A673 (cell line): ENCODE results near the gene GGNBP2. TPM values are rescaled to one million over a fixed set of nuclear protein-coding genes. Genes with fewer than 3 reads are reported as not detected.

Experiments
- BruUV-seq: library from RNA; stranded (reverse); fragments of 400-500 nt; replicated peaks from 2 replicates; lab custom pipeline; 2021; lab: Mats Ljungman, UMichigan
- CTCF ChIA-PET: fragments of 300-600 bp; sonication (Branson Sonifier 250); formaldehyde crosslinking; loops from one replicate; lab custom pipeline; 2022; ENCODE audit warnings: antibody characterized with exemption; lab: Charles Lee
- POLR2A ChIA-PET: fragments of 300-600 bp; sonication (Branson Sonifier 250); formaldehyde crosslinking; loops from one replicate; lab custom pipeline; 2022; ENCODE audit warnings: antibody characterized with exemption; ENCODE audit not compliant: low non-redundant PET; lab: Charles Lee
- DNase-seq: peaks from one replicate; pipeline ENCODE4 v3.0.0-alpha.2; 2015; ENCODE audit warnings: low spot score
- H3K27ac ChIP-seq: fragments of 200-600 bp; sonication (generic); 2 replicates; pipeline ENCODE4 v1.5.1; 2016; ENCODE audit warnings: mixed run types, low read depth, mild to moderate bottlenecking, mixed read lengths, antibody characterized with exemption, low read length; ENCODE audit not compliant: poor library complexity, severe bottlenecking
- H3K27me3 ChIP-seq: fragments of 200-600 bp; sonication (generic); replicated peaks from 2 replicates; pipeline ENCODE4 v1.6.1; 2017; ENCODE audit warnings: mixed run types, low read depth, mild to moderate bottlenecking, mixed read lengths, antibody characterized with exemption, low read length; ENCODE audit not compliant: insufficient read depth, poor library complexity
- H3K36me3 ChIP-seq: fragments of 200-600 bp; sonication (generic); 2 replicates; pipeline ENCODE4 v1.6.1; 2016; ENCODE audit warnings: mixed run types, mild to moderate bottlenecking, mixed read lengths, antibody characterized with exemption, low read length; ENCODE audit not compliant: insufficient read depth, poor library complexity, severe bottlenecking
- H3K4me1 ChIP-seq: fragments of 200-600 bp; sonication (generic); 2 replicates; pipeline ENCODE4 v1.6.1; 2017; ENCODE audit warnings: mixed run types, mild to moderate bottlenecking, mixed read lengths, antibody characterized with exemption, low read length; ENCODE audit not compliant: insufficient read depth, poor library complexity, severe bottlenecking
- H3K4me3 ChIP-seq: fragments of 200-600 bp; sonication (generic); 2 replicates; pipeline ENCODE4 v1.5.1; 2016; ENCODE audit warnings: low read depth, mixed run types, mild to moderate bottlenecking, mixed read lengths, low read length; ENCODE audit not compliant: poor library complexity, severe bottlenecking
- H3K9me3 ChIP-seq: fragments of 200-600 bp; sonication (generic); 2 replicates; pipeline ENCODE4 v1.6.1; 2016; ENCODE audit warnings: mixed run types, low read depth, mild to moderate bottlenecking, mixed read lengths, antibody characterized with exemption, low read length; ENCODE audit not compliant: poor library complexity, severe bottlenecking
- EZH2 ChIP-seq: fragments of 200-600 bp; sonication (generic); IDR thresholded peaks from 2 replicates; pipeline ENCODE4 v1.6.1; 2017; ENCODE audit warnings: borderline replicate concordance, low read depth, mild to moderate bottlenecking, mixed read lengths, antibody characterized with exemption, low read length; ENCODE audit not compliant: poor library complexity, severe bottlenecking
- intact Hi-C: fragments of 100-400 bp; cut with micrococcal nuclease; formaldehyde crosslinking; loops from one replicate; pipeline ENCODE4 v1.10.0; 2022; ENCODE audit not compliant: unreplicated experiment
- total RNA-seq: library from RNA; stranded (reverse); gene quantifications from 2 replicates; pipeline ENCODE4 v1.2.3, GENCODE V29; 2021
- TF ChIP-seq, protein P1 (sequence below): fragments of 300-800, 200-600 bp; sonication (generic); conservative IDR thresholded peaks from 2 replicates; pipeline ENCODE4 v1.5.1; 2017; ENCODE audit warnings: low read depth, mild to moderate bottlenecking, antibody characterized with exemption, low read length, moderate library complexity, mixed read lengths

GGNBP2 gene
- total RNA-seq, 1 experiment from 2014 or later = 50.4 TPM

DNA sequence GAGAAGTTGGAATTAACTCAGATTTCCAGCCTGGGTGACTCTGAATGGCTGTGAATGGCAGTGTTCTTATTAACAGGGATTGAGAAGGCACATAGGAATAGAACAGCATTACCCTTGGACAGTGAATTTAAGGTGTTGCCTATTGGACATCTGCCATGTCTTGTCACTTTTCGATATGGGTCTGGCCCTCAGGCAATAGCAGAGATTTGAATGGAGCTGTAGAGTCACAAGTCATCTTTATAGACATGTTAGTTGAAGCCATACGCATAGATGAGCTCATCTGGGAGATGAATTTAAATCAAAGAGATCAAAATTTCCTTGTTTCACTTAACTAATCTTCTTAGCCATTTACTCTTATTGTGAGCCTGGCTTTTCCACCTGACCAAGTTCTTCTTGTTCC is 32.1 kb downstream of the GGNBP2 start:
- no peaks in the 10 kb centered on the region for H3K27me3 ChIP-seq
- intact Hi-C loops = no loop called here
- BruUV-seq = no TSS peak
- H3K4me3 ChIP-seq = no peak overlapping the region
- H3K4me1 ChIP-seq = no peaks in the 10 kb centered on the region
- no peak overlapping the region for H3K27ac ChIP-seq
- DNase-seq = no peak
- H3K36me3 ChIP-seq = peaks cover 7% of the 10 kb centered on the region
- POLR2A ChIA-PET = no interaction called here
- CTCF ChIA-PET = no interaction called here
- TF ChIP-seq, protein P1, sequence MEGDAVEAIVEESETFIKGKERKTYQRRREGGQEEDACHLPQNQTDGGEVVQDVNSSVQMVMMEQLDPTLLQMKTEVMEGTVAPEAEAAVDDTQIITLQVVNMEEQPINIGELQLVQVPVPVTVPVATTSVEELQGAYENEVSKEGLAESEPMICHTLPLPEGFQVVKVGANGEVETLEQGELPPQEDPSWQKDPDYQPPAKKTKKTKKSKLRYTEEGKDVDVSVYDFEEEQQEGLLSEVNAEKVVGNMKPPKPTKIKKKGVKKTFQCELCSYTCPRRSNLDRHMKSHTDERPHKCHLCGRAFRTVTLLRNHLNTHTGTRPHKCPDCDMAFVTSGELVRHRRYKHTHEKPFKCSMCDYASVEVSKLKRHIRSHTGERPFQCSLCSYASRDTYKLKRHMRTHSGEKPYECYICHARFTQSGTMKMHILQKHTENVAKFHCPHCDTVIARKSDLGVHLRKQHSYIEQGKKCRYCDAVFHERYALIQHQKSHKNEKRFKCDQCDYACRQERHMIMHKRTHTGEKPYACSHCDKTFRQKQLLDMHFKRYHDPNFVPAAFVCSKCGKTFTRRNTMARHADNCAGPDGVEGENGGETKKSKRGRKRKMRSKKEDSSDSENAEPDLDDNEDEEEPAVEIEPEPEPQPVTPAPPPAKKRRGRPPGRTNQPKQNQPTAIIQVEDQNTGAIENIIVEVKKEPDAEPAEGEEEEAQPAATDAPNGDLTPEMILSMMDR = no peak
- no peak for TF ChIP-seq EZH2
- H3K9me3 ChIP-seq = no peaks in the 10 kb centered on the region

DNA sequence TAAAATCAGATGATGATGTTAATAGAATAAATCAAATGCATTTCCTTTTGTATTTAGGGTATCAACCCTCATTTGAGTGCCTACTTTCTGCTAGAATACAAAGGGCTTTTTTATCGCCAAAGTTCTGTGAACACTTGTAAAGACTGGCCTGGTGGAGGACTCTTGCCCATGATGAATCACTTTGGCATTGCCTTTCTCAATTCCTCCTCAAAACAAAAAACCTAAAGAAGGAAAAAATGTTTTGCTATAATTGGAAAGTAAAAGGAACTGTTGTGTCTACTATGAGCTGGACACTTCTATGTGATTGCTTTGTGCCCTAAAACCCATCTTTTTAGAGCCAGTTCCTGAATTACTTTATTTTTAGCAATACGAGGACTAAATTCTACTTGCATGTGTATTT is 34.0 kb downstream of the GGNBP2 start:
- Histone ChIP-seq H3K36me3 (peaks cover 7% of the 10 kb centered on the region), H3K27ac (no peak overlapping the region), H3K4me3 (no peak overlapping the region), H3K9me3 (no peaks in the 10 kb centered on the region), H3K27me3 (no peaks in the 10 kb centered on the region), H3K4me1 (no peaks in the 10 kb centered on the region)
- POLR2A ChIA-PET = no interaction called here
- CTCF ChIA-PET = no interaction called here
- intact Hi-C loops = no loop called here
- TF ChIP-seq EZH2 = no peak
- TF ChIP-seq, protein P1 = no peak
- BruUV-seq = no TSS peak
- no peak for DNase-seq

DNA sequence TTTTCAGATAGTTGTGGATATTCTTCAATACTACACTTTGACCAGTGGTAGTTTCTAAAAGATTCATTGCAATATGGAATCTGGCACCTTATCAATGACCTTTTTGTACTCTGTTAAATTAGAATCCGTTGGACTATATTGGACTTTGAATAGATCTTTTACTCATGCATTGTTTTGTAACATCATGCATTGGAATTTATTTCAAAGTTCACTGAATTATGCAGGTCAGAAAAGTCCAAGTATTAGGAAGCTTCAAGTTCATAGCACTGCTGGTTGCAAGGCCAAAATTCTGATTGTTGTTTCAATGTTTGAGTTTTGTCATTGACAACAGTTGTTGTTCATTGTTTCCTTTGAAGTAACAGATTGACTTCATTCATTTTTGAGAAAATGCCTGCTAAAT is 39.1 kb downstream of the GGNBP2 start:
- no peaks in the 10 kb centered on the region for H3K27me3 ChIP-seq
- no peak overlapping the region for H3K4me3 ChIP-seq
- H3K9me3 ChIP-seq = no peaks in the 10 kb centered on the region
- intact Hi-C loops = no loop called here
- no peak for DNase-seq
- peaks cover 22% of the 10 kb centered on the region for H3K36me3 ChIP-seq
- ChIA-PET POLR2A (no interaction called here), CTCF (no interaction called here)
- BruUV-seq = no TSS peak
- TF ChIP-seq, protein P1 = no peak
- TF ChIP-seq EZH2 = no peak
- H3K27ac ChIP-seq = no peak overlapping the region
- H3K4me1 ChIP-seq = no peaks in the 10 kb centered on the region
